Common myeloid progenitor, CD34-positive (primary cell): ENCODE data around the gene NTM.

Experiments
- CTCF ChIA-PET: fragments of 350-600 bp; sonication (Branson Sonifier 250); formaldehyde crosslinking; loops from one replicate; lab custom pipeline; 2021; ENCODE audit warnings: antibody characterized with exemption; lab: Charles Lee
- POLR2A ChIA-PET: fragments of 350-600 bp; sonication (Branson Sonifier 250); formaldehyde crosslinking; loops from one replicate; lab custom pipeline; 2021; ENCODE audit warnings: antibody characterized with exemption; lab: Charles Lee
- DNase-seq, 3 donors: peaks; one replicate each; pipeline versions ENCODE4 v3.0.0 to v3.0.0-alpha.2; 2013
- H3K27ac ChIP-seq, 2 experiments: 1 replicate in 1 of 2; 2 replicates in 1 of 2; pipeline ENCODE4 v1.7.0; 2013; ENCODE audit warnings: inconsistent platforms in 2 of 2, low read length in 2 of 2, mild to moderate bottlenecking in 2 of 2, low read depth in 1 of 2, moderate library complexity in 1 of 2; ENCODE audit not compliant: severe bottlenecking in 2 of 2, insufficient read depth in 1 of 2, poor library complexity in 1 of 2
- H3K27me3 ChIP-seq, 5 experiments: replicated peaks in 2 of 5; 1 replicate in 3 of 5; 2 replicates in 2 of 5; pipeline versions ENCODE4 v1.6.1 to v1.7.0; 2013; ENCODE audit warnings: low read length in 4 of 5, mild to moderate bottlenecking in 2 of 5, moderate library complexity in 2 of 5, inconsistent platforms in 1 of 5; ENCODE audit not compliant: insufficient read depth in 5 of 5, control insufficient read depth in 4 of 5
- H3K36me3 ChIP-seq, 4 experiments: 1 replicate in 2 of 4; 2 replicates in 2 of 4; pipeline versions ENCODE4 v1.6.1 to v1.7.0; 2013; ENCODE audit warnings: low read length in 3 of 4, control low read depth in 1 of 4, mild to moderate bottlenecking in 1 of 4; ENCODE audit not compliant: control insufficient read depth in 4 of 4, insufficient read depth in 4 of 4
- H3K4me1 ChIP-seq, 4 experiments: 1 replicate in 3 of 4; 2 replicates in 1 of 4; pipeline versions ENCODE4 v1.6.1 to v1.7.1; 2013; ENCODE audit warnings: low read length in 3 of 4, mild to moderate bottlenecking in 3 of 4, control low read depth in 1 of 4, inconsistent platforms in 1 of 4, moderate library complexity in 1 of 4; ENCODE audit not compliant: control insufficient read depth in 4 of 4, insufficient read depth in 4 of 4; ENCODE audit errors: control extremely low read depth in 1 of 4
- H3K4me3 ChIP-seq, 7 experiments: 1 replicate in 4 of 7; 2 replicates in 3 of 7; pipeline versions ENCODE4 v1.5.1 to v1.7.0; 2013; ENCODE audit warnings: mild to moderate bottlenecking in 7 of 7, low read length in 6 of 7, moderate library complexity in 6 of 7, inconsistent platforms in 2 of 7, low read depth in 2 of 7, control low read depth in 1 of 7; ENCODE audit not compliant: insufficient read depth in 4 of 7, control insufficient read depth in 1 of 7; ENCODE audit errors: extremely low read depth in 1 of 7
- H3K9me3 ChIP-seq, 5 experiments: 1 replicate in 4 of 5; 2 replicates in 1 of 5; pipeline versions ENCODE4 v1.6.1 to v1.7.1; 2013; ENCODE audit warnings: low read length in 4 of 5, mild to moderate bottlenecking in 2 of 5, inconsistent platforms in 1 of 5, low read depth in 1 of 5, moderate library complexity in 1 of 5; ENCODE audit not compliant: control insufficient read depth in 4 of 5, insufficient read depth in 2 of 5; ENCODE audit errors: control extremely low read depth in 1 of 5
- WGBS: methylation state at CpG from one replicate; pipeline ENCODE4 v1.1.5; 2013; ENCODE audit not compliant: insufficient coverage; 5-methylcytosine and 5-hydroxymethylcytosine counted together

NTM gene

DNA sequence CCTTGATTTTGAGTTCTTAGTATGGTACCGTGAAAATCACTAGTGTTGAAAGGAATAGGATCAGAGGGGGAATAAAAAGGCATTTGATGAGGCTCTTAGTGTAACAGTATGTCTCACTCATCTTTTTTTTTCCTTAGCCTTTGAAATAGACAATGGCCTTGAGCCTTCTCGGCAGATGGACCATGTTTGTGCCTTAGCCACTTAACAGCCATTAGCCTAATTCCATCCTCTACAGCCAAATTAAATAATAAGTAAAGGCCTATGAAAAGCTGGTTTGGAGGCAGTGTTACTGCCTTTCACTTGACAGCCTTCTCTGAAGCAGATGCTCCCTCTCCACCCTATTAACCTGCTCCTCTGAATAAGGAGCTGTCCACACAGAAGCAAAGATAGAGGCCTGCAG lies 580.7 kb downstream of the NTM start:
- H3K36me3 ChIP-seq, result no peaks in the 10 kb centered on the region
- H3K9me3 ChIP-seq, result no peaks in the 10 kb centered on the region
- ChIA-PET POLR2A (no interaction called here), CTCF (no interaction called here)
- H3K4me3 ChIP-seq, result no peak overlapping the region
- no CpG with 5 or more reads among the region's 2 CpGs for WGBS
- DNase-seq, result no peak
- no peaks in the 10 kb centered on the region for H3K4me1 ChIP-seq
- H3K27me3 ChIP-seq, result no peaks in the 10 kb centered on the region
- H3K27ac ChIP-seq, result no peak overlapping the region

GRCh38 chr11:131954146-131954545 lies 583.7 kb downstream of the NTM start:
- 97% methylated on average over 8 of the region's 10 CpGs for WGBS
- no peak for DNase-seq
- Histone ChIP-seq H3K27ac (no peak overlapping the region), H3K36me3 (no peaks in the 10 kb centered on the region), H3K9me3 (no peaks in the 10 kb centered on the region), H3K4me1 (no peaks in the 10 kb centered on the region), H3K27me3 (peaks cover 0 to 2% (median 0%) of the 10 kb centered on the region in 5 experiments), H3K4me3 (no peak overlapping the region)
- CTCF ChIA-PET, result no interaction called here
- POLR2A ChIA-PET, result no interaction called here

GRCh38 chr11:131955904-131956303 lies 585.5 kb downstream of the NTM start:
- Histone ChIP-seq H3K27ac (no peak overlapping the region), H3K4me3 (no peak overlapping the region), H3K36me3 (no peaks in the 10 kb centered on the region), H3K4me1 (no peaks in the 10 kb centered on the region), H3K27me3 (peaks cover 0 to 2% (median 0%) of the 10 kb centered on the region in 5 experiments), H3K9me3 (no peaks in the 10 kb centered on the region)
- DNase-seq, result no peak
- POLR2A ChIA-PET, result no interaction called here
- 53% methylated on average over 6 of the region's 6 CpGs for WGBS
- CTCF ChIA-PET, result interaction anchor here (0.9 kb wide), 1 partner anchor 208 kb away, joined by 3 read pairs; no protein-coding TSS in a partner anchor

GRCh38 chr11:131957201-131957600 lies 586.8 kb downstream of the NTM start:
- H3K27ac ChIP-seq, result no peak overlapping the region
- peaks cover 0 to 2% (median 0%) of the 10 kb centered on the region in 5 experiments for H3K27me3 ChIP-seq
- DNase-seq, result no peak
- H3K36me3 ChIP-seq, result no peaks in the 10 kb centered on the region
- no CpG with 5 or more reads among the region's 2 CpGs for WGBS
- H3K4me1 ChIP-seq, result no peaks in the 10 kb centered on the region
- ChIA-PET POLR2A (no interaction called here), CTCF (no interaction called here)
- no peak overlapping the region for H3K4me3 ChIP-seq
- no peaks in the 10 kb centered on the region for H3K9me3 ChIP-seq

- no peak overlapping the region for H3K4me3 ChIP-seq
- H3K27me3 ChIP-seq, result peaks cover 0 to 2% (median 0%) of the 10 kb centered on the region in 5 experiments
- H3K9me3 ChIP-seq, result no peaks in the 10 kb centered on the region
- H3K4me1 ChIP-seq, result no peaks in the 10 kb centered on the region
- H3K36me3 ChIP-seq, result no peaks in the 10 kb centered on the region
- H3K27ac ChIP-seq, result no peak overlapping the region
- no peak for DNase-seq
- POLR2A ChIA-PET, result no interaction called here
- CTCF ChIA-PET, result no interaction called here
- 100% methylated on average over 5 of the region's 6 CpGs for WGBS
Observed at GRCh38 chr11:131957875-131958274, 587.5 kb downstream of the NTM start.

DNA sequence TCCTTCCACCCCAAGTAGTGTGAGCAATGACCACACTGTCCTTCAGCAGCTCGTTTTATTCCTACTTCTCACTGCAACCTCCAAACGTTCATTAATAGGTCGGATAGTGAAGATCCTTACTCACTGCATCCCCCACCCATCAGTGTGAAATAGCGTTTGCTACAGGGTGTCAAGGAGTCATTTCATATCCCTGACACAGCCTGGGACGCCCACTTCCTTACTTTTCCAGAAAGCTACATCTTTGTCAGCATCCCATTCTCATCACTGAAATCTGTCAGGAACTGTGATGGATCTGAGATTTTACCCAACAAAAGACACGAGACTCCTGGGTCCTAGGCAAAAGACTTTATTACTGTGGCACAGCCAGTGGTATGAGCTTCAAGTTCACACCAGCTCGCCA lies 592.4 kb downstream of the NTM start:
- DNase-seq, result no peak
- Histone ChIP-seq H3K4me3 (no peak overlapping the region), H3K27me3 (peaks cover 0 to 2% (median 0%) of the 10 kb centered on the region in 5 experiments), H3K9me3 (no peaks in the 10 kb centered on the region), H3K4me1 (no peaks in the 10 kb centered on the region), H3K36me3 (no peaks in the 10 kb centered on the region), H3K27ac (no peak overlapping the region)
- POLR2A ChIA-PET, result no interaction called here
- WGBS, result 89% methylated on average over 7 of the region's 7 CpGs
- CTCF ChIA-PET, result no interaction called here

GRCh38 chr11:131964698-131965483 lies 594.5 kb downstream of the NTM start:
- H3K4me1 ChIP-seq, result no peaks in the 10 kb centered on the region
- peaks cover 0 to 2% (median 0%) of the 10 kb centered on the region in 5 experiments for H3K27me3 ChIP-seq
- ChIA-PET CTCF (no interaction called here), POLR2A (no interaction called here)
- no peak overlapping the region for H3K4me3 ChIP-seq
- no peak for DNase-seq
- WGBS, result 95% methylated on average over 7 of the region's 9 CpGs
- no peaks in the 10 kb centered on the region for H3K9me3 ChIP-seq
- no peak overlapping the region for H3K27ac ChIP-seq
- no peaks in the 10 kb centered on the region for H3K36me3 ChIP-seq
